8988T (cell line): Measurements from ENCODE around the gene COL5A2.

ENCODE experiments used
- DNase-seq: peaks from one replicate; pipeline ENCODE4 v3.0.0; 2011

Gene COL5A2

DNA sequence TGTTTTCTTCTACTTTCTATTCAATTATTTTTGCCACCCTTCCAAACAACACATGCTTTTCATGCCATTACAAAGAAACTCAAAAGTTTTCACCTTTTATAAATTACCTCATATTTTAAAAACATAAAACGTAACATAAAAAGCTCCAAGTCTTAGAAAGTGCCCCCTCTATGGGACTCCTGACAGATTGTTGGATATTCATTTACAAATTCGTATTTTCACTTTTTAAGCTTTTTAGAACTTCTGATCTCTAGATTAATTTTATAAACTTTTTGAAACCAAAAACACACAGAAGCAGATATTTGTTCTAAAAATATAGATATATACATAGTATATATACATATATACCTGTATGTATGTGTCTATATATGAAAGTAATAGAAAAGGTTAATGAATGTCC lies 1.5 kb downstream of the COL5A2 start:
- DNase-seq = no peak

- no peak for DNase-seq
Measured at GRCh38 chr2:189177251-189177840, 2.2 kb downstream of the COL5A2 start.

DNA sequence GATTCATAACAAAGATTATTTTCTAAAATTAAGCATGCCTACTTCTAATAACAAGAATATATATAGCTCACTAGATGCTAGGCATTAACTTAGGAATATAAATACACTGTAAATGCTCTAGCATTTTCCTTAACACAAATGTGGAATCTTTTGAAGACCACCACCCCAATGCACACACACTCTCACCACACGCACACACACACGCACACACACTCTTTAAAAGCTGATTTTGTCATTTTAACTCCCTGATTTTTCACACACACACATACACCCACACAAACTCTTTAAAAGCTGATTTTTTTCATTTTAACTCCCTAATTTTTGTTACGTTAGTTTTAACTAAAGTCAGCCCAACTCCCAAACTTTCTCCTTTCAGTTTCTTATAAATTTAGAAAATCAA lies 3.0 kb downstream of the COL5A2 start:
- no peak for DNase-seq

DNA sequence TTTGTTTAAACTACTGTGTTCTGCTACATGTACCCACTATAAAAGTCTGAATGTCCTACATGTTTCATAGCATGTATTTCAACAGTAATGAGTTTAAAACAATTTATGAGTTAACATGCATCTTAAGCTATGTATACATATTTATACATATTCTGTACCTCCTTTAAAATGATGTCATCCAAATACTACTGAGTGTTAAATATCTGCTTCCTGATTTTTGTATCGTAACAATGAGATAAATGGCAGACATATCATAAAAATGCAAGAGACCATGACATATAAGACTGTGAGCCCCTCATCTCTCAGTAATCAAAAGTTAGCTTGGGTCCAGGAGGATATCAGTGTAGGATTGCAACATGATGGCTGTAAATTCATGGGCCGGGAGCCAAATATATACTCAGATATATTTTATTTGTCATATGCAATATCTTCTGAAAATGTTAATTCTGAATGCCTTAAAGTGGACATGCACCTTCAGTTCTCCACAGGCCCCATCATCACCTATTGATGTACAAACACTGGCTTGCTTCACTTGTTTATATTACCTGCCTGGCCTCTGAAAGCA lies 3.6 kb downstream of the COL5A2 start:
- no peak for DNase-seq

DNA sequence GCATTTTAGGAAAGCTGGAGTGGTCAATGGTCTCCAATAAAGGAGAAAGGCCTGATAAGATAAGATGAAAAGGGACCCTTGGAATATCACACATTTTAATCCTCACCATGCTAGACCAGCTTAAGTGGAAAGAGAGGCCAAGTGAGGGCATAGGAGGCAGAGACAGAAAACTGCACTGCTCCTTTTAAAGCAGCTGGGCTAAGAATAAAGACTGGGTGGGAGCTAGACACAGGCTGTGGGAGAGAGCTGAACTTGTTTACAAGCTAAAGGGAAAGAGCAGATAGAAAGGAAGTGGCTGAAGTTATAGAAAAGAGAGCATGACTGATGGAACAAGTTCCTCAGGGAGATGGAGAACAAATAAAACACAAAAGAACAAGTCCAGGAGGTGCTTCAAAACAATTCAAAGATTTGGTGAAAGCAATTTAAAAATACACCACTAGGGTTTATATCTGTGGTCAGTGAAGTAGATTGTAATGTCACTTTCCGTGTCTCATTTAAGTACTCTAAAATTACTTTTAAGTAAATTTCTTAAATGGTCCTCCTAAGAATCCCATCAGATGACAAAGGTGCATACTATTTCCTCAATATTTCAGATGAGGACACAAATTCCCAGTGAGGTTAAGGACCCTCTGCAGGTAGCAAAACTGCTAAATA lies 7.5 kb downstream of the COL5A2 start:
- no peak for DNase-seq

DNA sequence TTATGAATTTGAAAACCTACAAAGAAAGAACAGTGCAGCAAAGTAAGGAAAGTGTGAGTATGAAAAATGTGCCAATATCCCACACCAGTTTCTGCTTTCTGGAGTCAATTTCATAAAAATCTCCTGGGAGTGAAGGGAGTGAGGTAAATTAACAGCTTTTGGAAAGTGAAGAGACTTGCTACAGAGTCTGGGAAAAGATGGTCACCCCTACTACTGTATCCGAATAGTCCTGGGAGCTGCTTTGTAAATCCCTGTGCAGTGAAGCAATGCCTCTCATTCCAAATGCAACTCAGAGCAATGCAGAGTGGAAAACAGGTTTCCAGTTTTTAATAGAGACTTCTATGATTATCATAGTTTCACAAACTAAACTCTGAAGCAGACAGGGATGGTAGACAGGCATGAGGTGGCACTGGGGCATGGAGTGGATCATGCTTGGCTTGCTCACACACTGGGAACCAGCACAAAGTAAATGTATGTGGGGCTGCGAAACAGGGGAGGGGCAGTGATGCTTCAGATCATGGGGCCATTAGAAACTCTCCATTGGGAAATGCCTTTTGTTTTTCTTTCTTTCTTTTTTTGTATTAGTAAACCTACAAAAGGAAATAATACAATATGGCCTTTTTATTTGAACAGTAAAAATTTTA lies 10.6 kb downstream of the COL5A2 start:
- DNase-seq = no peak

DNA sequence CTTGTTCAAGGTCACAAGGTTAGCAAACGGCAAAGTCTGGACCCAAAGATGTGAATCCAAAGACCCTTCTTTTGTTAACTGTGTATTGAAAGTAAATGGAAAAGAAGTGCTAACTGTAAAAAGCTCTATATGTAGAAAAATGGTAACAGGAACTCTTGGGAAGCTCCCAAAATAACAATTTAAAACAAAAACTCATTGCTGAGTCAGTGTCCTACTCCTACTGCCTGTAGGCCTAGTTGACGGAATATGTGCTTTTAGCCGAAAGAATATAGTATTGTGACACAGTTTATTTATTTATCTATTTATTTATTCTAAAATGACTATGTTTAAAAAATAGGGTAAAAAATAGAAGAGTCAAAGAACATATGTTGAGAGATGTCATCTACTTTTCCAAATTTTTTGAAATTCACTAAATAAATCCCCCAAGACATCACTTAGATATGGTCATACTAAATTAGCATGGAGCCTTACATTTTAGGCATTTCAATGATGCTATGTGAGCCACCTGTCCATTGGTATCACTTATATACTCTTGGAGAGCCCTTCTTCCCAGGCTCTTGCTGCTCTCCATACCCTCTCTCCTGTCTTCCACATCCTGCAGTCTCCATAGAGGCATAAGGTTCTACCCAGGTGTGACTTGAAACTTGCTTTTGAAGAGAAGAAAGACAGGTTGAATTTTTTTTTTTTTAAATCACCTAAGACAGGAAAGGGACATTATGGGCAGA lies 13.7 kb downstream of the COL5A2 start:
- no peak for DNase-seq

GRCh38 chr2:189164746-189165145 lies 14.8 kb downstream of the COL5A2 start:
- DNase-seq = no peak

DNA sequence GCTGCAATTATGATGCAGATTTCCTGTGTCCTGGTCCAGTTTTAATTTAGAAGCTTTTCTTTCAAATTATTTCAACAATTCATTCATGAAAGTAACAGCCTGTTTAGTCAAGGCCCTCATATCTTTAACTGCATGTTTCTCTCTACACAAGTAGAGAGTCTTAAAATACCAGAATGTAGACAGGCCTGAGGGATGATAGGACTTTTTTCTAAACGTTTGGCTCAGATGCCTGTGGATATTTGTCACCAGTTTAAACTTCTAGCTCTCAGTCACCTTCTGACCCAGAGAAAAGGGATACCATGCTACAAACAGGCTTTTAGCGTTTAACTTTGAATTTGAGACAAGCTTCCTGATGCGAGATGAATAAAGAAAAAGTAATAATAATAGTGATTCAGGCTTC lies 15.7 kb downstream of the COL5A2 start:
- no peak for DNase-seq

DNA sequence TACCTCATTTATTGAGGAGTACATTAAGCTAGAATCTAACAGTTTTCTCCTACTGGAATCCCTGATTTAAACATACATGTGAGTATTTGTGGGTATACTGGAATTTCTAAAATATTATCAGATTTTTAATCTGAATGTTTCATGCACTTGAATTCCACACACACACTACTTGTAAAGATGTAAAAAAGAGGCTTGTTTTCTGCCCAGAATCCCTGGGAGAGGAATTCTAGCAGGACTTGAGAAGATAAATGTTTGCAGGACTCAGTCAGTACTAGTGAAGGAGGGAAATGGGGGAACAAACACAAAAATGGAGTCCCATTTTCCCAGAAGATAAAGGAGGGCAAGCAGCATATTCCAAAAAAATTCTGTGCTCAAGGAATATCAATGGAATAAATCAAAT lies 17.0 kb downstream of the COL5A2 start:
- no peak for DNase-seq

DNA sequence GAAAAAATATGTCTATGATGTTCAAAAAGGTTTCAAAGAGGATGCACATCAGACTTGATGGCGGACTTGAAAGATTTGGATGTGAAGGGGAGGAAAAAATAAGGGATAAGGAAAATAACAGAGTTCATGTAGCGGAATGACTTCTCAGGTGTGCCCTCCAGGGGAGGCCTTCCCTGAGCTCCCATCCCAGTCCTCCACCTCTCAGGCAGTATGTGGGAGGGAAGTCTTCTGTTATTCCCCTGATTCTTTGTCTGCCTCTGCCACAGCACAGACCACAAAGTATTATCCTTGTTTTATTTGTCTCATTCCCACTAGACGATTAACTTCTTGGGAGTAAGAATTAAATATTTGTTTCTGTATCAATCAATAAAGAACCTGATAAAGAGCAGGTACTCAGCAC lies 17.7 kb downstream of the COL5A2 start:
- DNase-seq = no peak

- no peak for DNase-seq
Measured at GRCh38 chr2:189159717-189160116, 19.8 kb downstream of the COL5A2 start.

DNA sequence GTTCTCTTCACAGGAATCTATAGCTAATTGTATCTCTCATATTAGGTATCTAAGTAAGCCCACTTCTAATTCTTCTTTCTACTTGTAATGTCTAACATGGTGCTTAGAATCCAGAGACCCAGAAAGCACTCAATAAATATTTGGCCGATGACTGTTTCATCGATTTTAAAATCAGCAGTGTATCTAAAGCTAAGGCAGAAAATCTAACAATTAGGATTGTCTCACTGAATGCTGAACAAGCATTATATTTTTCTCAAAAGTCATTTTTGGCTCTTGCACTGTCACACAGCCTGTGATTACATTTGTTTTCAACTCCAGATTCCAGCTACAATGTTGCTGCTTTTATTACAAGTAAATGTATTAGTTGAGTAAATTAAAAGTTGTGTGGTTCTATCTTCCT lies 20.3 kb downstream of the COL5A2 start:
- DNase-seq = no peak

GRCh38 chr2:189157939-189158338 lies 21.6 kb downstream of the COL5A2 start:
- no peak for DNase-seq

GRCh38 chr2:189157456-189157855 lies 22.1 kb downstream of the COL5A2 start:
- DNase-seq = no peak

DNA sequence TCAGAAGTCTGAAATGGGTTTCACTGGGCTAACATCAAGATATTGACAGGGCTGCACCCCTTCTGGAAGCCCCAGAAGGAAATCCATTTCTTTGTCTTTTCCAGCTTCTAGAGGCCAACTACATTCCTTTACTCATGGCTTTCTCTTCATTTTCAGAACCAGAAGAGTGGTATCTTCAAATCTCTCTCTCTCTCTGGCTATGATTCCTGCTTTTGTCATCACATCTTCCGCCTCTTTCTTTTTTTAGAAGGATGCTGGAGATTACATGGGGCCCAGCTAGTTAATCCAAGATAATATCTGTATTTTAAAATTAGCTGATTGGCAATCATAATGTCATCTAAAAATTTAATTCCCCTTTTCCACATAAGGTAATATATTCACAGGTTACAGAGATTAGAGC lies 23.8 kb downstream of the COL5A2 start:
- DNase-seq = no peak

- no peak for DNase-seq
Measured at GRCh38 chr2:189153619-189154018, 25.9 kb downstream of the COL5A2 start.

DNA sequence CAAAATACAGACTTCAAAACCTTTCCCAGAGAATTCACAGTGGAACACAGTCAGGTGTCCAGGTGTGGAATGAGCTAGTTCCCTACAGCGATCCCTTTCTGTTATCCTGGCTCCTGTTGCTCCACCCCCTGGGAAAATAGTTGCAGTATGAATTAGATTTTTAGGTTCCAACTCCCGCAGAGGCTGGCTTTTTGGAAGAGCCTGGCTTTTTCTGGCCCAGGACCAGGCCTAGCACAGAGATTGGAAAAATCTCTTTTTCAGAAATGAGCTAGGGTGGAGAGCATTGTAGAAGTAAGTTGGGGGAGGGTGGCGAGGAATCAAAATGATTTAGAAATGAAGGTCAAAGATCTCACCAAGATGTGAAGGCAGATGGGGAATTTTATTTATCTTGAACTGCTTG lies 27.1 kb downstream of the COL5A2 start:
- no peak for DNase-seq

DNA sequence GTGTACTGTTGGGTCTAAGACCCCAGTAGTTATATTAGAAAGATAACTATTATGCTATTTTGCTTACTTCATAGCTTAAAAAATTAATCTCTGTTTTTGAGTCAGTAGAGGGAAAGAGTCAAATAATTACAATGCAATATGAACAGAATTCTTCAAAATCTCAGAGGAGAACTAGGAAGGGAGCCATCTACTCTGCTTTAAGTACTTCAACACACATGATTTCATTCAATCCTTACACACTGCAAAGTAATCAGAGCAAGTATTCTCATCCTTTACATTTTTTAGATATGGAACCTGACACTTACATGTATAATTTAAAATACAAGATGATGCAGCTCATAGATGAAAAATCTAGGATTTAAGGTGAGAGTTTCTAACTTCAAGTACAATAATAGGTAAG lies 27.7 kb downstream of the COL5A2 start:
- no peak for DNase-seq

GRCh38 chr2:189150033-189150432 lies 29.5 kb downstream of the COL5A2 start:
- no peak for DNase-seq

DNA sequence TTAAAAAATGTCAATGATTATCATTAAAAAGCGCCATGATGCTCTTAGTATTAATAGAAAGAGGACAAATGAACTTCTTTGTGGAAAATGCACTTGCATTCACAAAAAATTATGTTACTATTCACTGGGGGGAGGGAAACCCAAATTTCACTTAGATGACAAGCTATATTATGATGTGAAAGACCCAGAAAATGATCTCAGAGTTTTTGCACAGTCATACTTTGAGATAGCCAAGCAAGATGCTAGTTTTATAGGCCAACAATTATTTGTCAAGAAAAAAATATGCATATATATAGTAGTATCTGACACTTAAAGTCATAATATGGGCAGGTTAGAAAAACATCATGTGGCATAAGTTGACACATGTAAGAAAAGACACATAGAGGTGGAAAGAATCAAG lies 31.6 kb downstream of the COL5A2 start:
- no peak for DNase-seq

DNA sequence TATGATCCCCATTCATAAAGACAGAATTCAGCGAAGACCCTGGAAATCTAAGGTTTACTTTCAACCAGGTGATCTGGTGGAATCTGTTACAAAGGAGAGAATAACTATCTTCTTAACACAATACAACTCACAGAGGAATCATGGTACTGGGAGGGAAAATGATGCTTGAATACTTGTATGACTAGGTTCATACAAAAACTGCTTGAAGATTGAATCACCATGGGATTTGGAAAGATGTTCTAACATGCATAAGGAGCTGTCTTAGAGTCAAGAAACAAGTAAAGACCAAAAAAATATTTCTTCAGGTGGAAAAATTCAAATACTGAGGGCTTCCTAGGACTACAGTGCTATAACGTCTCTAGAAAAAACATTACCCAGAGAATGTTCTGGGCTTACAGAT lies 32.2 kb downstream of the COL5A2 start:
- DNase-seq = no peak

GRCh38 chr2:189146553-189146952 lies 33.0 kb downstream of the COL5A2 start:
- no peak for DNase-seq
